Loucy (cell line): ENCODE results near the gene ZMYND8.

Experiments used
- H2AFZ ChIP-seq: fragments of 200-600 bp; sonication (generic); 2 replicates; pipeline ENCODE4 v1.6.0; 2016; ENCODE audit warnings: antibody characterized with exemption, mild to moderate bottlenecking, low read length, moderate library complexity
- H3F3A ChIP-seq: fragments of 200-600 bp; 2 replicates; pipeline ENCODE4 v1.6.0; 2016; ENCODE audit warnings: antibody characterized with exemption, low read depth, mild to moderate bottlenecking
- H3K27me3 ChIP-seq: fragments of 200-600 bp; sonication (generic); 2 replicates; pipeline ENCODE4 v1.6.1; 2014; ENCODE audit warnings: low read length, mild to moderate bottlenecking; ENCODE audit not compliant: insufficient read depth, poor library complexity, severe bottlenecking
- H3K36me3 ChIP-seq: fragments of 200-600 bp; sonication (generic); 2 replicates; pipeline ENCODE4 v1.6.1; 2016; ENCODE audit warnings: low read length; ENCODE audit not compliant: insufficient read depth
- H3K4me1 ChIP-seq: fragments of 200-600 bp; sonication (generic); 2 replicates; pipeline ENCODE4 v1.5.1; 2014; ENCODE audit warnings: low read length, mild to moderate bottlenecking; ENCODE audit not compliant: insufficient read depth, poor library complexity, severe bottlenecking
- H3K4me2 ChIP-seq: fragments of 200-600 bp; sonication (generic); 2 replicates; pipeline ENCODE4 v1.6.0; 2014; ENCODE audit warnings: antibody characterized with exemption, low read length, low read depth, mild to moderate bottlenecking; ENCODE audit not compliant: poor library complexity, severe bottlenecking
- H3K4me3 ChIP-seq: fragments of 200-600 bp; sonication (generic); 2 replicates; pipeline ENCODE4 v1.5.1; 2014; ENCODE audit warnings: low read length, mild to moderate bottlenecking, mixed read lengths; ENCODE audit not compliant: poor library complexity, severe bottlenecking
- H3K79me2 ChIP-seq: fragments of 200-600 bp; sonication (generic); 2 replicates; pipeline ENCODE4 v1.6.1; 2014; ENCODE audit warnings: low read length; ENCODE audit not compliant: insufficient read depth
- H3K9ac ChIP-seq: fragments of 200-600 bp; sonication (generic); 2 replicates; pipeline ENCODE4 v1.6.0; 2014; ENCODE audit warnings: mild to moderate bottlenecking, low read depth, low read length, moderate library complexity; ENCODE audit not compliant: poor library complexity, severe bottlenecking
- H3K9me2 ChIP-seq: fragments of 200-600 bp; sonication (generic); replicated peaks from 2 replicates; pipeline ENCODE4 v1.6.1; 2016; ENCODE audit warnings: low read depth, low read length, mixed read lengths
- H3K9me3 ChIP-seq: fragments of 200-600 bp; sonication (generic); 2 replicates; pipeline ENCODE4 v1.6.1; 2014; ENCODE audit warnings: mild to moderate bottlenecking, antibody characterized with exemption, low read length, low read depth; ENCODE audit not compliant: insufficient read depth
- H4K20me1 ChIP-seq: fragments of 200-600 bp; sonication (generic); 2 replicates; pipeline ENCODE4 v1.6.0; 2014; ENCODE audit warnings: antibody characterized with exemption, low read length, mild to moderate bottlenecking; ENCODE audit not compliant: insufficient read depth, poor library complexity, severe bottlenecking
- CTCF ChIP-seq: fragments of 200-600 bp; sonication (generic); conservative IDR thresholded peaks from 2 replicates; pipeline ENCODE4 v1.5.1; 2014; ENCODE audit warnings: mild to moderate bottlenecking, antibody characterized with exemption, low read length
- EZH2phosphoT487 ChIP-seq: fragments of 200-600 bp; IDR thresholded peaks from 2 replicates; pipeline ENCODE4 v1.6.1; 2018; ENCODE audit warnings: antibody characterized with exemption, mild to moderate bottlenecking, moderate library complexity, borderline replicate concordance

ZMYND8 gene

GRCh38 chr20:47174456-47175243 is 181.8 kb downstream of the ZMYND8 start:
- no peaks in the 10 kb centered on the region for H3K27me3 ChIP-seq
- no peaks in the 10 kb centered on the region for H3K79me2 ChIP-seq
- no peaks in the 10 kb centered on the region for H3F3A ChIP-seq
- no peaks in the 10 kb centered on the region for H3K9me2 ChIP-seq
- no peaks in the 10 kb centered on the region for H3K36me3 ChIP-seq
- H3K4me1 ChIP-seq: no peaks in the 10 kb centered on the region
- no peaks in the 10 kb centered on the region for H3K9me3 ChIP-seq
- no peak overlapping the region for H2AFZ ChIP-seq
- H3K9ac ChIP-seq: no peak overlapping the region
- no peak for TF ChIP-seq CTCF
- no peak for TF ChIP-seq EZH2phosphoT487
- H3K4me2 ChIP-seq: no peak overlapping the region
- H4K20me1 ChIP-seq: no peaks in the 10 kb centered on the region
- no peak overlapping the region for H3K4me3 ChIP-seq

GRCh38 chr20:47173596-47174216 is 182.8 kb downstream of the ZMYND8 start:
- Histone ChIP-seq H3K4me2 (no peak overlapping the region), H3K36me3 (no peaks in the 10 kb centered on the region), H2AFZ (no peak overlapping the region), H3K79me2 (no peaks in the 10 kb centered on the region), H4K20me1 (no peaks in the 10 kb centered on the region), H3K27me3 (no peaks in the 10 kb centered on the region), H3K4me3 (no peak overlapping the region), H3F3A (no peaks in the 10 kb centered on the region), H3K9ac (no peak overlapping the region), H3K9me3 (no peaks in the 10 kb centered on the region), H3K4me1 (no peaks in the 10 kb centered on the region), H3K9me2 (no peaks in the 10 kb centered on the region)
- TF ChIP-seq CTCF: peak; percentile 16
- no peak for TF ChIP-seq EZH2phosphoT487

GRCh38 chr20:47172579-47172978 is 183.9 kb downstream of the ZMYND8 start:
- H2AFZ ChIP-seq: no peak overlapping the region
- no peak overlapping the region for H3K4me3 ChIP-seq
- no peak overlapping the region for H3K9ac ChIP-seq
- no peaks in the 10 kb centered on the region for H4K20me1 ChIP-seq
- H3K9me2 ChIP-seq: no peaks in the 10 kb centered on the region
- H3K4me2 ChIP-seq: no peak overlapping the region
- no peaks in the 10 kb centered on the region for H3K79me2 ChIP-seq
- no peaks in the 10 kb centered on the region for H3K9me3 ChIP-seq
- H3F3A ChIP-seq: no peaks in the 10 kb centered on the region
- TF ChIP-seq EZH2phosphoT487 (no peak), CTCF (no peak)
- no peaks in the 10 kb centered on the region for H3K27me3 ChIP-seq
- no peaks in the 10 kb centered on the region for H3K4me1 ChIP-seq
- no peaks in the 10 kb centered on the region for H3K36me3 ChIP-seq
